Activated CD4-positive, CD25-positive, alpha-beta regulatory T cell treated with anti-CD3 and anti-CD28 coated beads, Interleukin-2, amount 50 U/mL, for 72 hours (primary cell): ENCODE data around the gene SSUH2.

Experiments
- DNase-seq: peaks from one replicate; pipeline ENCODE4 v3.0.0; 2021

SSUH2 gene

DNA sequence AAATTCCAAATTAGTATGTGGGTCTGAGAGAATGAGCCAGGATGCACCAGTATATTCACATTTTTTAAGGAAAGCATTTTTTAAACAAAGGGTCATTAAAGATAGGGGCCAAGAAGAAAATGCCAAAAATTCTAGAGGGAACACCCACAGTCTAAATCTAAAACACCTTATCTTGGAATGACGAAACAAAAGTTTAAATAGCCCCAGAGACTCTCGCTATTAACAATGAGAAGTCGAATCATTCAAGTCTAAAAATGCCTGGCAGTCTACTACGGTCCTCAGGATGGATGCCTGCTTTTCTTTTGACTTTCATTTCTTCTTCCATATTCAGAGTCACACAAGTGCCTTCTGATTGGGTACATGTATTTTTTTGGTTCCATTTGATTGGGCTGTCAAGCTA is 66.3 kb downstream of the SSUH2 start:
- DNase-seq: no peak

DNA sequence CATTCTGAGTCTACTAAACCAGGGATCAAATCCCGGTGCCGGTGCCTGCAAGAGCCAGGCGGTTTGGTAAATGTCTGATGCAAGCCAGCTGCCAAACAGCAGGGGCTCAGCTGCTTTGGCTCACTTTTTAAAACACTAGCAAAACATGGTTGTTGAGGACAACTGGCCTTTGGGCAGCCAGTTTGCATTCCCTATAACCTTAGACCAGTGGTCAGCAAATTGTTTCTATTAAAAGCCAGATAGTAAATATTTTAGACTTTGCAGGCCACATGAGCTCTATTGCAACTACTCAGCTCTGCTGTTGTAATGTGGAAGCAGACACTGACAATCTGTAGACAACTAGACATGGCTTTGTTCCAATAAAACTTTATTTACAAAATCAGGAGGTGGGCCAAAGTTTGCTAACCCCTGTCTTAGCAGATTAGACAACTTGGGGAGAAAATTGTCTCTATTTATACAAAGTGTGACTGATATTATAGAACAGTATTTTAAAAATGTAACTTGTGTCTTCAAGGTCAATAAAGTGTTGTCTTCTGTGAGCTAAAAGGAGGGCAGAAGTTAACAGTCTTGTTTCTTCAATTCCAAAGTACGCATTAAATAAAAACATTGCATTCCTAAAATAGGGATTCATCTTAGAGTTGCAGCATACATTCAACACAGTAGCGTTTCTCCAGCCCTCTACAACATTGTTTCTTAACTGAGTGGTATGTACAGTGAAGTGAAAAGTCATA is 67.6 kb downstream of the SSUH2 start:
- DNase-seq: no peak

- no peak for DNase-seq
Observed at GRCh38 chr3:8576436-8576835, 68.2 kb downstream of the SSUH2 start.

DNA sequence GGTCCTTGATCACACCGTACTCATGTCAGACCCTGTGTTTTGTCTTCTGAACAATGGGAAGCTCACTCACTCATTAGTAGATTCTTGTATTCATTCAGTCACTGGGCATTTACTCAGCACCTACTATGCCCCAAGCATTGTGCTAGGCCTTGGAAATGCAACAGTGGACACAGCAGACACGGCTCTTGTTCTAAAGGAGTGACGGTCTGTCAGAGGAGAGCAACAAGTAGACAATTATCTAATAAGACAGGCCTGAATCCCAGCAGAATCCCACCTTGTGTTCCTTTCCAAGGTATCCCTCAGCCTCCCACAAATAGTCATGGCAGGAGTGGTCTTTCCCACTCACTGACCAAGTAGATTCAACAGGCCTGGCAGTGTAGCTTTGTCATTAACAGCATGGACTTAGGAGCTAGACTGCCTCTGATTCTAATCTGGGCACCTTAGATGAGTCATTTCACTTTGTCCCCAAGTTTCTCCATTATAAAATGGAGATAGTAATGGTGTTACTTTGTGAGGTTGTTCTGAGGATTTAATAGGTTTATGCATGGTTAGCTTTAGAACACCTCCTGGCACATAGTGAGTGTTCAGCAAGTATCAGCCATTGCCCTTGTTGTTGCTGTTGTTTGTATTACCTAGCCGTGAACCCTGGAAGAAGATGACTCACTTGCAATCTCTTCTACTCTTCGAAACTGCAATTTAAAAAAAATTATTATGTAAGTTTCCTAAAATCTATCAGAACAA is 69.1 kb downstream of the SSUH2 start:
- DNase-seq: no peak

DNA sequence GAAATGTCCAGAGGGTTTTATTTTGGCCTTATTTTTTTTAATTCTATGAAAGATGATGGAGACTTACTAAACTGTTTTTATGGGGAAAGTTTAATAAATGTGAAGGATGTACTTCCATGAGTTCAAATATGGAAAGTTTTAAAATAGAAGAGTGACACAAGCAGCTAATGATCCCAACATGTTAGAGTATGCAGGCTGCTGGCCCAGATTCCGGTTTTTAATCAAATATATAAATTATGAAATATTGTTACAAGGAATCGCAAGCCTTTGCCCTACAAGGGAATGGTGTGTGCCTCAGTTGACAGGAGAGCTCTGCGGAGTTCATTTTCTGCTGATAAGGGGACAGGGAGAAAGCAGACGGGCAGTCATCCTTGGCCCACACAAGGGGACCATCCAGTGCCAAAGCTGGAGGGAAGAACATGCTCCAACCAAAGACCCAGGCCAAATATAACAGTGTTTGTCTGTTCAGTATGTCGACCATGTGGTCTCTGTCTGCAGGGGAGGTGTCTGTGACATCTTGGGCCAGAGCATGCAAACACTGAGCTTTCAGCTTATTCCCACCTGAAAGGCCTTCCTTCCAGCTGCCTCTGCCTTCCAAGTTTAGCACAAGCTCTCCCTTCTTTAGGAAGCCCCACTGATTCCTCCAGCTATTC is 69.8 kb downstream of the SSUH2 start:
- no peak for DNase-seq

GRCh38 chr3:8574040-8574669 is 70.4 kb downstream of the SSUH2 start:
- no peak for DNase-seq

DNA sequence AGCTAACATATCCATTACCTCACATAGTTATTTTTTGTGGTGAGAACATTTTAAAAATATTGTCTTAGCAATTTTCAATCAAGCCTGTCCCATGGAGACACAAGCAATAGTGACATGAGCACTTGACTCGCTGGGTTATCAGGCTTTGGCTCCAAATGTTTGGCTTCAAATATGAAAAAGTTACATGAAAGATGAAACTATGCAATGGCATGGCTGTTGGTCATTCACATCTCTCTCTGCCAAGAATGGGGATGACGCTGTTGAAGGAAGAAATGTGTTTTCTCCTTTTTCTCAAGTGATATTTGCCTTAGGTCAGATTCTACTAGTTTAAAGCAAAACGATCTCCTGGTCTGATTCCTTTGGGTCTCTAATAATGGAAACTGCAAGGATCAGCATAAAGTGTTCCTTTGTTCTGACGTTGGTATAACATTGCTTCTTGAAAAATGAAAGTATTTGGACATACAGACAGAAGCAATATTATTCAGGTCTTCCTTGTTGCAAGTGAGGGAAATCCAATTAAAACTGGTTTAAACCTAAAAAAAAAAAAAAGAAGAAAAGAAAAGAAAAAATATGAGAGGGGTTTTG is 71.2 kb downstream of the SSUH2 start:
- no peak for DNase-seq

- no peak for DNase-seq
Observed at GRCh38 chr3:8571256-8571655, 73.3 kb downstream of the SSUH2 start.
